ENCODE results near the gene C19orf25.

GRCh38 chr19:1429750-1430149 lies 49.3 kb downstream of the C19orf25 start:
- TF ChIP-seq POLR2AphosphoS5 (IDR thresholded peaks at IDR 0.05; ENCODE audit: low read depth, low read length) (0 out of 2 replicates have a peak, but pooled peaks have one; percentile 3), SPI1 (IDR thresholded peaks at IDR 0.05; ENCODE audit: low read depth, low read length) (no peak), POLR2A (IDR thresholded peaks at IDR 0.05; ENCODE audit: low read depth, low read length) (no peak), TAF1 (IDR thresholded peaks at IDR 0.05; ENCODE audit: low read depth, low read length) (no peak), POU2F2 (IDR thresholded peaks at IDR 0.05; ENCODE audit: low read depth, low read length) (no peak), PAX5 (IDR thresholded peaks at IDR 0.05; ENCODE audit: insufficient read depth, low read length, severe bottlenecking) (no peak)
